Endothelial cell of umbilical vein (primary cell): Measurements from ENCODE around the gene PPM1E. TPM values are rescaled to one million over a fixed set of nuclear protein-coding genes. Genes with fewer than 3 reads are reported as not detected.

Experiments
- BruUV-seq: library from RNA; stranded (reverse); fragments of 400-500 nt; replicated peaks from 2 replicates; lab custom pipeline; 2021; lab: Mats Ljungman, UMichigan
- CTCF ChIA-PET: fragments of 300-600, 350-600 bp; sonication (Branson Sonifier 250); formaldehyde crosslinking; loops from one replicate; lab custom pipeline; 2021; ENCODE audit warnings: antibody characterized with exemption, inconsistent platforms; lab: Charles Lee
- POLR2A ChIA-PET: fragments of 300-600, 350-600 bp; sonication (Branson Sonifier 250); formaldehyde crosslinking; loops from one replicate; lab custom pipeline; 2021; ENCODE audit warnings: antibody characterized with exemption, inconsistent platforms; lab: Charles Lee
- DNase-seq: peaks from one replicate; pipeline ENCODE4 v3.0.0-alpha.2; 2011; ENCODE audit warnings: low read depth, low spot score
- FAIRE-seq: peaks from 2 replicates; lab custom pipeline; 2011; peaks lifted over from hg19 to GRCh38; lab: Jason Lieb, UNC
- H2AFZ ChIP-seq: 2 replicates; pipeline ENCODE4 v1.6.0; 2012; ENCODE audit warnings: low read depth, low read length, control low read depth, inconsistent platforms
- H3K27ac ChIP-seq: 2 replicates; pipeline ENCODE4 v1.5.1; 2011; ENCODE audit warnings: low read depth, mild to moderate bottlenecking, control low read depth, low read length, moderate library complexity; ENCODE audit not compliant: insufficient read depth
- H3K27me3 ChIP-seq, 2 experiments: 2 replicates each; pipeline versions ENCODE4 v1.6.0 to v1.6.1; 2011; ENCODE audit warnings: low read length in 2 of 2, mixed read lengths in 1 of 2; ENCODE audit not compliant: control insufficient read depth in 2 of 2, insufficient read depth in 2 of 2
- H3K36me3 ChIP-seq, 2 experiments: 2 replicates in 1 of 2; 3 replicates in 1 of 2; pipeline ENCODE4 v1.5.1; 2011; ENCODE audit warnings: low read length in 2 of 2, mild to moderate bottlenecking in 1 of 2, moderate library complexity in 1 of 2; ENCODE audit not compliant: control insufficient read depth in 2 of 2, insufficient read depth in 2 of 2; ENCODE audit errors: extremely low read depth in 1 of 2
- H3K4me1 ChIP-seq: 3 replicates; pipeline ENCODE4 v1.5.1; 2011; ENCODE audit warnings: mild to moderate bottlenecking, low read length; ENCODE audit not compliant: control insufficient read depth, insufficient read depth; ENCODE audit errors: extremely low read depth
- H3K4me2 ChIP-seq: 2 replicates; pipeline ENCODE4 v1.6.1; 2011; ENCODE audit warnings: low read length, control low read depth, mixed read lengths; ENCODE audit not compliant: insufficient read depth
- H3K4me3 ChIP-seq, 3 experiments: fragments of 200-600 bp in 1 of 3; sonication (generic), shearing (Covaris generic) in 1 of 3; replicated peaks in 1 of 3; 2 replicates each; pipeline ENCODE4 v1.5.1; 2011 to 2016; ENCODE audit warnings: control low read depth in 3 of 3, low read length in 3 of 3, mild to moderate bottlenecking in 2 of 3, inconsistent platforms in 1 of 3, low read depth in 1 of 3, moderate library complexity in 1 of 3; ENCODE audit not compliant: insufficient read depth in 1 of 3
- H3K79me2 ChIP-seq: 2 replicates; pipeline ENCODE4 v1.6.0; 2012; ENCODE audit warnings: low read length, inconsistent platforms; ENCODE audit not compliant: control insufficient read depth, insufficient read depth
- H3K9ac ChIP-seq: replicated peaks from 2 replicates; pipeline ENCODE3; 2011; ENCODE audit warnings: low read length, control low read depth; ENCODE audit not compliant: insufficient read depth; ENCODE audit errors: extremely low read depth
- H3K9me1 ChIP-seq: replicated peaks from 3 replicates; pipeline ENCODE4 v1.6.0; 2011; ENCODE audit warnings: mild to moderate bottlenecking, low read length; ENCODE audit not compliant: control insufficient read depth, insufficient read depth; ENCODE audit errors: extremely low read depth
- H3K9me3 ChIP-seq: replicated peaks from 2 replicates; pipeline ENCODE4 v1.5.1; 2012; ENCODE audit warnings: low read length, inconsistent platforms; ENCODE audit not compliant: control insufficient read depth, insufficient read depth
- H4K20me1 ChIP-seq: replicated peaks from 2 replicates; pipeline ENCODE3; 2011; ENCODE audit warnings: mild to moderate bottlenecking, low read length; ENCODE audit not compliant: control insufficient read depth, insufficient read depth; ENCODE audit errors: extremely low read depth
- EZH2 ChIP-seq: IDR thresholded peaks from 2 replicates; pipeline ENCODE4 v1.6.1; 2012; ENCODE audit warnings: borderline replicate concordance, low read depth, mild to moderate bottlenecking, moderate library complexity, low read length, inconsistent platforms; ENCODE audit not compliant: severe bottlenecking
- FOS ChIP-seq: IDR thresholded peaks from 2 replicates; pipeline ENCODE4 v1.6.1; 2011; ENCODE audit warnings: mild to moderate bottlenecking, low read length, moderate library complexity, borderline replicate concordance; ENCODE audit not compliant: insufficient read depth
- GATA2 ChIP-seq: IDR thresholded peaks from 2 replicates; pipeline ENCODE4 v1.7.0; 2011; ENCODE audit warnings: low read depth, mild to moderate bottlenecking, moderate library complexity, mixed read lengths, low read length; ENCODE audit not compliant: insufficient read length, insufficient read depth
- JUN ChIP-seq: IDR thresholded peaks from 2 replicates; pipeline ENCODE4 v1.6.1; 2011; ENCODE audit warnings: borderline replicate concordance, low read depth; ENCODE audit not compliant: insufficient read length, insufficient read depth
- MYC ChIP-seq: IDR thresholded peaks from one replicate; pipeline ENCODE4 v1.6.1; 2011; ENCODE audit warnings: mild to moderate bottlenecking, low read depth, low read length
- POLR2A ChIP-seq: IDR thresholded peaks from 2 replicates; pipeline ENCODE4 v1.6.1; 2012; ENCODE audit warnings: low read depth, mild to moderate bottlenecking, control low read depth, low read length
- POLR2AphosphoS5 ChIP-seq: IDR thresholded peaks from 2 replicates; pipeline ENCODE4 v1.6.1; 2012; ENCODE audit warnings: low read depth, mild to moderate bottlenecking, control low read depth, low read length, moderate library complexity; ENCODE audit not compliant: insufficient read depth
- dilution Hi-C: fragments of 300-500 bp; cut with MboI; formaldehyde crosslinking; loops from one replicate; pipeline ENCODE4 v1.15.0; 2019; ENCODE audit warnings: low sequenced_read_pairs; ENCODE audit not compliant: extremely low pct_ligation_motif_present
- intact Hi-C: fragments of 100-400 bp; cut with micrococcal nuclease; formaldehyde crosslinking; loops from one replicate; pipeline ENCODE4 v1.10.0; 2022
- polyA plus RNA-seq, 4 experiments: library from polyadenylated mRNA; depleted of rRNA in 3 of 4; stranded (reverse) in 3 of 4; unstranded in 1 of 4; fragments of >200 nt; gene quantifications; 2 replicates each; pipeline versions ENCODE4 v1.2.1 to v1.2.3, GENCODE V29; 2011 to 2012; ENCODE audit warnings: missing spikeins in 1 of 4
- total RNA-seq: library from RNA; stranded (reverse); gene quantifications from 2 replicates; pipeline ENCODE4 v1.2.3, GENCODE V29; 2021
- TF ChIP-seq, protein P1 (sequence below), 2 donors: IDR thresholded peaks; 1 replicate in 1 of 2; 2 replicates in 1 of 2; pipeline ENCODE4 v1.5.1; 2011; ENCODE audit warnings: low read length in 2 of 2, mild to moderate bottlenecking in 2 of 2, moderate library complexity in 2 of 2, control low read depth in 1 of 2, inconsistent platforms in 1 of 2, low read depth in 1 of 2; ENCODE audit not compliant: insufficient read depth in 1 of 2; ENCODE audit errors: extremely low read depth in 1 of 2
- TF ChIP-seq, protein P2 (sequence below): IDR thresholded peaks from 2 replicates; pipeline ENCODE4 v1.6.1; 2011; ENCODE audit not compliant: insufficient read depth, insufficient read length

PPM1E gene
- total and polyA plus RNA-seq, 2 donors (not counting 3 experiments of a cell fraction or from before 2014, with no cell fraction given): 0.01 TPM; not detected in 1

DNA sequence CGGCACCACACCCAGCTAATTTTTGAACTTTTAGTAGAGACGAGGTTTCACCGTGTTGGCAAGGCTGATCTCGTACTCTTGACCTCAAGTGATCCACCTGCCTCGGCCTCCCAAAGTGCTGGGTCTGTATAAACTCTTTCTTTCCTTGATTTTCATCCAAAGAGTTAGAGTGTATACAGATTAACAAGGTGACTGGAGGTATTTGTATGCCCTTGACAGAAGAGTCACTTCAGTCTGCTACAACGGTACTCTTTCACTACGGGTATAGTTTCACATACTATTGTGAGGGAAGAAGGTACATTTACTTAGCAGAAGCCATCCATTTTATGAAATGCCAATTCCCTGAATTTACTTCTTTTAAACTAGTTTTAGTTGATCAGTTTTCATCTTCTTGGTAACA lies 32.5 kb downstream of the PPM1E start:
- Histone ChIP-seq H3K27ac (no peak overlapping the region), H3K36me3 (no peaks in the 10 kb centered on the region), H3K4me3 (no peak overlapping the region), H3K79me2 (no peaks in the 10 kb centered on the region), H3K9me1 (no peaks in the 10 kb centered on the region), H3K4me2 (no peak overlapping the region), H3K9ac (no peak overlapping the region), H4K20me1 (no peaks in the 10 kb centered on the region), H3K27me3 (no peaks in the 10 kb centered on the region), H2AFZ (no peak overlapping the region), H3K4me1 (peaks cover 2% of the 10 kb centered on the region), H3K9me3 (no peaks in the 10 kb centered on the region)
- intact Hi-C loops (no loop called here), dilution Hi-C loops (no loop called here)
- TF ChIP-seq EZH2 (no peak), FOS (no peak), POLR2AphosphoS5 (no peak), GATA2 (no peak), MYC (no peak), POLR2A (no peak), JUN (no peak)
- TF ChIP-seq, protein P1, sequence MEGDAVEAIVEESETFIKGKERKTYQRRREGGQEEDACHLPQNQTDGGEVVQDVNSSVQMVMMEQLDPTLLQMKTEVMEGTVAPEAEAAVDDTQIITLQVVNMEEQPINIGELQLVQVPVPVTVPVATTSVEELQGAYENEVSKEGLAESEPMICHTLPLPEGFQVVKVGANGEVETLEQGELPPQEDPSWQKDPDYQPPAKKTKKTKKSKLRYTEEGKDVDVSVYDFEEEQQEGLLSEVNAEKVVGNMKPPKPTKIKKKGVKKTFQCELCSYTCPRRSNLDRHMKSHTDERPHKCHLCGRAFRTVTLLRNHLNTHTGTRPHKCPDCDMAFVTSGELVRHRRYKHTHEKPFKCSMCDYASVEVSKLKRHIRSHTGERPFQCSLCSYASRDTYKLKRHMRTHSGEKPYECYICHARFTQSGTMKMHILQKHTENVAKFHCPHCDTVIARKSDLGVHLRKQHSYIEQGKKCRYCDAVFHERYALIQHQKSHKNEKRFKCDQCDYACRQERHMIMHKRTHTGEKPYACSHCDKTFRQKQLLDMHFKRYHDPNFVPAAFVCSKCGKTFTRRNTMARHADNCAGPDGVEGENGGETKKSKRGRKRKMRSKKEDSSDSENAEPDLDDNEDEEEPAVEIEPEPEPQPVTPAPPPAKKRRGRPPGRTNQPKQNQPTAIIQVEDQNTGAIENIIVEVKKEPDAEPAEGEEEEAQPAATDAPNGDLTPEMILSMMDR (IDR thresholded peaks at IDR 0.05; ENCODE audit: extremely low read depth in 1 of 2, insufficient read depth in 1 of 2, low read depth in 1 of 2, low read length in 2 of 2): no peak
- TF ChIP-seq, protein P2, sequence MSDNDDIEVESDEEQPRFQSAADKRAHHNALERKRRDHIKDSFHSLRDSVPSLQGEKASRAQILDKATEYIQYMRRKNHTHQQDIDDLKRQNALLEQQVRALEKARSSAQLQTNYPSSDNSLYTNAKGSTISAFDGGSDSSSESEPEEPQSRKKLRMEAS: no peak
- DNase-seq: no peak
- FAIRE-seq: no peak
- BruUV-seq: no TSS peak
- ChIA-PET POLR2A (no interaction called here), CTCF (no interaction called here)
